ENCODE measurements around the gene TMEM178B.

- TF ChIP-seq CTCF (IDR thresholded peaks at IDR 0.05; ENCODE audit: insufficient read depth, low read length) (no peak), POLR2AphosphoS5 (IDR thresholded peaks at IDR 0.05; ENCODE audit: low read depth) (no peak), REST (IDR thresholded peaks at IDR 0.05; ENCODE audit: insufficient replicate concordance, low read depth) (no peak), GABPA (IDR thresholded peaks at IDR 0.05; ENCODE audit: low read depth) (no peak), SPI1 (IDR thresholded peaks at IDR 0.05; ENCODE audit: borderline replicate concordance, low read depth) (no peak)
These were observed 221.6 kb downstream of the TMEM178B start for GRCh38 chr7:141295367-141295895.
